Subcutaneous adipose tissue (tissue), 4 donors: Measurements from ENCODE around the gene RBFOX2. TPM values are rescaled to one million over a fixed set of nuclear protein-coding genes. Genes with fewer than 3 reads are reported as not detected.

Source experiments
- total RNA-seq, 4 donors: library from RNA; depleted of rRNA; stranded (reverse); fragments of >200 nt; gene quantifications; one replicate each; pipeline ENCODE4 v1.1.0, GENCODE V29; 2016
- TF ChIP-seq, protein P1 (sequence below): fragments of 450-650 bp; IDR thresholded peaks from one replicate; pipeline ENCODE4 v1.5.1; 2016; ENCODE audit warnings: low read depth, mild to moderate bottlenecking, control low read depth, antibody characterized with exemption, moderate library complexity

Gene RBFOX2
- total RNA-seq, 4 donors from 2014 or later, result 46.7 to 64.1 (median 51.5) TPM

DNA sequence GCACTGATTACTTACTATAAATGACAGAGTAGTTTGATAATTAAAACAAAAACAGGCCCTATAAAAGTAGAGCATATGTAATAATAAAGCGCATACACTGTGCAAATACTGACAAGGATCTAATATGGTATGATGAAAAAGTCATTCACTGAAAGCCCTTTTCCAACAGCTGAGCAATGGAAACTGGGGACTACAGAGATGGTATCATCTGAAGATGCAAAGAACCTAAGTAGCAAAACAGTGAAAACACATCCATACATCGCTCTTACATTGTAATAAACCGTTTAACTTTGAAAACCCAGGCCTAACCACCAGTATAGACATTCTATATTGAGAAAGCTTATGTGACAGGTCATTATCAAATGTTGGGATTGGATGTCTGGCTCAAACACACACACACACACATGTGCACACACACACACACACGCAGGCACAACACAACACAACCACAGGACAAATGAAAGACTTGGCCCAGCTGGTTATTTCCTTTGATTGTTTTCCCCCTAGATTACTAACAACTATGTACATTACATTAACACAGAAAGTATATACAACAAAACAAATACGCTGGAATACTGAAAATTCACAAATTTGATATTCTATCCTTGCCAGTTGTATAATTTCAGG lies 191.4 kb downstream of the RBFOX2 start:
- TF ChIP-seq, protein P1, sequence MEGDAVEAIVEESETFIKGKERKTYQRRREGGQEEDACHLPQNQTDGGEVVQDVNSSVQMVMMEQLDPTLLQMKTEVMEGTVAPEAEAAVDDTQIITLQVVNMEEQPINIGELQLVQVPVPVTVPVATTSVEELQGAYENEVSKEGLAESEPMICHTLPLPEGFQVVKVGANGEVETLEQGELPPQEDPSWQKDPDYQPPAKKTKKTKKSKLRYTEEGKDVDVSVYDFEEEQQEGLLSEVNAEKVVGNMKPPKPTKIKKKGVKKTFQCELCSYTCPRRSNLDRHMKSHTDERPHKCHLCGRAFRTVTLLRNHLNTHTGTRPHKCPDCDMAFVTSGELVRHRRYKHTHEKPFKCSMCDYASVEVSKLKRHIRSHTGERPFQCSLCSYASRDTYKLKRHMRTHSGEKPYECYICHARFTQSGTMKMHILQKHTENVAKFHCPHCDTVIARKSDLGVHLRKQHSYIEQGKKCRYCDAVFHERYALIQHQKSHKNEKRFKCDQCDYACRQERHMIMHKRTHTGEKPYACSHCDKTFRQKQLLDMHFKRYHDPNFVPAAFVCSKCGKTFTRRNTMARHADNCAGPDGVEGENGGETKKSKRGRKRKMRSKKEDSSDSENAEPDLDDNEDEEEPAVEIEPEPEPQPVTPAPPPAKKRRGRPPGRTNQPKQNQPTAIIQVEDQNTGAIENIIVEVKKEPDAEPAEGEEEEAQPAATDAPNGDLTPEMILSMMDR, result no peak

DNA sequence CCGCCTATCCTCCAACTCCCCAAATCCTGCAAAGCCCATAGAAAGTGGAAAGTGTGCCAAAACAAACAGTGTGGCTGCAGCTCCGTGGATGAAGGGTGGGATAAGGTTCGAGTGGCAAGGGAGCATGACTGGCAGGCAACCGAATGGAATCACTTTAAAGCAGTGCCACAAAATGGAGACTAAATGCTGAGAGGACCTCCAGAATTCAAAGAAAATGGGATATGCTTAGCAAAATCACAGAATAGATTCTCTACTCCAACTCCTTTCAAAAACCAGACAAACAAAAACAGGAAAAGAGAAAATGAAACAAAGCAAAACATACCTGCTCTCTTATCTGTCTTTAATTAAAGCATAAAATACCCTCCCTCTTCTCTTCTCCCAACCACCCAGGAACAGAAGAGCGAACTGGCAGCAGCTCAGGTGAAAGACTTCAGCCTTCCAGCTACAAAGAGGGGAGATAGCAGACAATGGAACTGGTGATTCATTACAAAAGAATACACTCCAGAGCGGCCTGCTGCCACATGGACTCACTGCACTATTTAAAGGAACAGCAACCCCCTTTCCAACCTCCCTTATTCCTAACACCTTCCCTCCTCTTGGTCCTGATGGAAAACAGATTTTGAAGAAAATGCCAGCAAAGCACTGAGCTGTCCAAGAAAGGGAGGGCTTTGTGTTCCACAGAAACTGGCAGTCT lies 192.5 kb downstream of the RBFOX2 start:
- TF ChIP-seq, protein P1, result no peak

DNA sequence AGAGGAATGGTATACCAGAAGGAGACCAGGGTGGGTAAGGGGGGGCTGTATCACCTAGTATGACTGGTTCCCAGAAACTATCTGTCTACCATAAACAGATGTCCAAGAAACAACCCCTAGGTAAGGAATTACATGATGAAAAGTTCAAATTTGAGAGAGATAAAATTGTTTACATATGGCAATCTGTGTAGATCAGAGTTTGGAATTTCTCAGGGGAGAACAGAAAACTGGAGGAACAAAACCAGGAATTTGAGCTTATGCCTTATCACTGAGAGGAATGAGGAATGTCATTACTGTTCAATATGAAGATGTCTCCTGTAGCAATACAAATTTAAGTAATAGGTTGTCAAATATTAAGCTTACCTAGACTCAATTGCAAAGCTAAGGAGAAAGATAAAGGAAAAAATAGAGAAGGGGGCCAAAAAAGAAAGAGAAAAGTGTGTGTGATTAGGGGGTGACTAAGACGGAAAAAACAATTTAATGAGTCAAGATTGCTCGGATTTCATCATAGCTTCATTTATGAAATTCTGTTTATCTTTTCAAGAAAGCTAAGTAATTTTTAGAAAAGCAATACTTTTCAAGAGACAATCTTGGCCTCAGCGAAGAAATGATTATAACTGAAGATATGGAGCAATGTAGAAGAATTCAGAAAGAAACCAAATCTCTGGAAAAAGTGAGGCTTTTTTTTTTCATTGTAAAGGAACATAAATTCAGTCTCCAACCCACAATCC lies 193.2 kb downstream of the RBFOX2 start:
- TF ChIP-seq, protein P1, result no peak

DNA sequence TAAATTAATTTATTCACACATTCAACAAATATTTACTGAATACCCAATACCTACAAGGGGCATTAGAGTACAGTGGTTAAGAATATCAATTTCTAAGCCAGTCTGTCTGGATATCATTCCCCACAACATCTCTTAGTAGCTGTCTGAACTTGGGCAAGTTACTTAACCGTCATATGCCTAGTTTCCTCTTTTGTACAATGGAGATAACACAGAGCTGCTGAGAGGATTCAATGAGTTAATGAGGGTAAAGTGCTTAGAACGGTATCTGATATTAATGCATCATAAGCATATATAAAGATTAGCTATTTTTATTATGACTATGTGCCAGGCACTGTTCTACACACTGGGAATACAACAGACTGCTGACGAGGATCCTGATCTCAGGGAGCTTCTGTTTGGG lies 194.6 kb downstream of the RBFOX2 start:
- TF ChIP-seq, protein P1, result no peak

DNA sequence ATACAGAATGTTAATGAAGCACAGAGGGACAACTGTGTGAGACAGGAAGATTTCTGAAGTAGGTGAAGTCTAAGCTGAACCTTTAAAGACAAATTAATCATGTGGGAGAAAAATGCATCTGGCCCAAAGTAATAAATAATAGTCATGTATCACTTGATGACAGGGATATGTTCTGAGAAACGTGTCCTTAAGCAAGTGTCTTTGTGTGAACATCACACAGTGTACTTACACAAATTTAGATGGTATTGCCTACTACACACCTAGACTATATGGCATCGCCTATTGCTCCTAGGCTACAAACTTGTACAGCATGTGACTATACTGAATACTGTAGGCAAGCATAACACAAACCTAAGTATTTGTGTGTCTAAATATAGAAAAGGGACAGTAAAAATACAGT lies 198.3 kb downstream of the RBFOX2 start:
- TF ChIP-seq, protein P1, result no peak

DNA sequence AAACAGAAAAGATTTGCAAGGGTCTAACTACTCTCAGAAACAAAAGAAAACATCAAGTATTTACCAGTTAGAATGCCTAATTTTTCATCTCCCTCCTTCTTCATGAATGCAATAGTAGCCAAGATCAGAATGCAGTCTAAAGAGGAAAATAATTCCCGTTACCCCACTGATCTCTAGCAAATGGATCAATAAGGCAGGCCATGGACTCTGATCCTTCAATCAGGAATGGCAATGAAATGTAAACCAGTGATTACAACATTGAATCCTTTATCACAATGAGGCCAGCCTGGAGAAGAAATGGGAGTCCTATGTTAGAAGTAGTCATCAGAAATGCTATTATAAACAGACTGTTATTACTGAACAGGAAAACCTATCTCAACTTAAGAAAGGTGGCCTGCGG lies 204.4 kb downstream of the RBFOX2 start:
- TF ChIP-seq, protein P1, result no peak

DNA sequence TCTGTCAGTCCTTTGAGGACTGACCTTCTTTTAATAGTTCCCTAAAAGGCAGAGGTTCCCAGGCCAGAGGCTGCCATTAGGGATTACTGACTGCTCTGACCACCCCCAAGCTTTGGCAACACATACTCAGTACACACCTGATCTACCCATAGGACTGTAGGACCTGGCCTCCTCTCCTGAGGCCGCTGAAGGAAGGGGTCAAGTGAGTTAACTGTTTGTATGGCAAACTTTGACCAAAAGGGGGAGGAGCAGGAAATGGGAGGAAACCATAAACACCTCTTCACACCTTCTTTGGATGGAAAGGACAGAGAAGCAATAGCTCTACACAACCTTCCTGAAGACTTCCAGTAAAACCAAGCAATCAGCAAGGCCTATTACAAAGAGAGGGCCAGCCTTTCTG lies 207.0 kb downstream of the RBFOX2 start:
- TF ChIP-seq, protein P1, result no peak
